ENCODE measurements around the gene CD6. TPM values are rescaled to one million over a fixed set of nuclear protein-coding genes. Genes with fewer than 3 reads are reported as not detected.

CD6 gene
- total RNA-seq, 1 donor from 2014 or later, result not detected

GRCh38 chr11:61011950-61012736, 40.7 kb downstream of the CD6 start:
- Histone ChIP-seq H3K27me3 (ENCODE audit: control insufficient read depth, insufficient read depth, low read length) (peaks cover 4% of the 10 kb centered on the region), H3K4me3 (ENCODE audit: low read depth, low read length) (no peak overlapping the region), H3K36me3 (ENCODE audit: control insufficient read depth, insufficient read depth, low read length) (no peaks in the 10 kb centered on the region)
- DNase-seq (ENCODE audit: low read depth), result no peak
- no peak for TF ChIP-seq CTCF (IDR thresholded peaks at IDR 0.05; ENCODE audit: insufficient read depth, low read length, severe bottlenecking)
- FAIRE-seq, result no peak

GRCh38 chr11:61012737-61013215, 41.3 kb downstream of the CD6 start:
- no peak for FAIRE-seq
- peaks cover 4% of the 10 kb centered on the region for H3K27me3 ChIP-seq (ENCODE audit: control insufficient read depth, insufficient read depth, low read length)
- TF ChIP-seq CTCF (IDR thresholded peaks at IDR 0.05; ENCODE audit: insufficient read depth, low read length, severe bottlenecking), result no peak

GRCh38 chr11:61018059-61018458, 46.6 kb downstream of the CD6 start:
- TF ChIP-seq CTCF (IDR thresholded peaks at IDR 0.05; ENCODE audit: insufficient read depth, low read length, severe bottlenecking), result no peak
- Histone ChIP-seq H3K27me3 (ENCODE audit: control insufficient read depth, insufficient read depth, low read length) (peaks cover 5% of the 10 kb centered on the region), H3K4me3 (ENCODE audit: low read depth, low read length) (no peak overlapping the region), H3K36me3 (ENCODE audit: control insufficient read depth, insufficient read depth, low read length) (no peaks in the 10 kb centered on the region)
- FAIRE-seq (no peak), DNase-seq (ENCODE audit: low read depth) (no peak)

More at GRCh38 chr11:61012737-61013215, 41.3 kb downstream of the CD6 start:
- DNase-seq (ENCODE audit: low read depth), result no peak
- Histone ChIP-seq H3K4me3 (ENCODE audit: low read depth, low read length) (no peak overlapping the region), H3K36me3 (ENCODE audit: control insufficient read depth, insufficient read depth, low read length) (no peaks in the 10 kb centered on the region)

GRCh38 chr11:61019037-61019831, 47.8 kb downstream of the CD6 start:
- FAIRE-seq, result no peak
- Histone ChIP-seq H3K27me3 (ENCODE audit: control insufficient read depth, insufficient read depth, low read length) (peaks cover 7% of the 10 kb centered on the region), H3K36me3 (ENCODE audit: control insufficient read depth, insufficient read depth, low read length) (no peaks in the 10 kb centered on the region), H3K4me3 (ENCODE audit: low read depth, low read length) (no peak overlapping the region)
- no peak for DNase-seq (ENCODE audit: low read depth)
- no peak for TF ChIP-seq CTCF (IDR thresholded peaks at IDR 0.05; ENCODE audit: insufficient read depth, low read length, severe bottlenecking)

GRCh38 chr11:61019832-61020405, 48.4 kb downstream of the CD6 start:
- no peak for DNase-seq (ENCODE audit: low read depth)
- no peak overlapping the region for H3K4me3 ChIP-seq (ENCODE audit: low read depth, low read length)
- no peak for FAIRE-seq
- H3K36me3 ChIP-seq (ENCODE audit: control insufficient read depth, insufficient read depth, low read length), result no peaks in the 10 kb centered on the region
- peaks cover 7% of the 10 kb centered on the region for H3K27me3 ChIP-seq (ENCODE audit: control insufficient read depth, insufficient read depth, low read length)
- no peak for TF ChIP-seq CTCF (IDR thresholded peaks at IDR 0.05; ENCODE audit: insufficient read depth, low read length, severe bottlenecking)
